AG04450 (cell line): ENCODE measurements around the gene MTHFD1L. TPM values are rescaled to one million over a fixed set of nuclear protein-coding genes. Genes with fewer than 3 reads are reported as not detected.
"Not testable (repeated sequence)": the region's sequence is repeated elsewhere in the genome, so short reads cannot be mapped to it uniquely, and the experiment has no call there.

Experiments used
- CTCF ChIA-PET: fragments of 300-600, 350-600 bp; formaldehyde crosslinking; extraction: SDS; loops from one replicate; lab custom pipeline; 2022; ENCODE audit warnings: antibody characterized with exemption, inconsistent platforms; lab: Charles Lee
- POLR2A ChIA-PET: fragments of 350-600 bp; formaldehyde crosslinking; extraction: SDS; loops from one replicate; lab custom pipeline; 2021; ENCODE audit warnings: antibody characterized with exemption, inconsistent platforms; lab: Yijun Ruan, JAX
- DNase-seq: peaks from one replicate; pipeline ENCODE4 v3.0.0-alpha.2; 2011; ENCODE audit warnings: low read depth, low spot score
- H3K27ac ChIP-seq: one replicate; pipeline ENCODE4 v1.5.1; 2012; ENCODE audit warnings: low read depth, low read length, control low read depth
- H3K27me3 ChIP-seq: one replicate; pipeline ENCODE4 v1.6.0; 2012; ENCODE audit warnings: low read length; ENCODE audit not compliant: control insufficient read depth, insufficient read depth
- H3K4me3 ChIP-seq: 2 replicates; pipeline ENCODE4 v1.5.1; 2011; ENCODE audit warnings: mild to moderate bottlenecking, low read depth, low read length, control low read depth
- H3K9me3 ChIP-seq: 2 replicates; pipeline ENCODE4 v1.5.1; 2012; ENCODE audit warnings: low read length; ENCODE audit not compliant: control insufficient read depth, insufficient read depth
- CTCF ChIP-seq: IDR thresholded peaks from 2 replicates; pipeline ENCODE4 v1.5.1; 2011; ENCODE audit warnings: low read depth, low read length, control low read depth, inconsistent platforms
- polyA plus RNA-seq: library from polyadenylated mRNA; depleted of rRNA; stranded (reverse); fragments of >200 nt; gene quantifications from 2 replicates; pipeline ENCODE4 v1.2.3, GENCODE V29; 2011

MTHFD1L gene
- polyA plus RNA-seq, 1 experiment, result 69.1 TPM

GRCh38 chr6:151110576-151110905, 245.0 kb downstream of the MTHFD1L start:
- no peak for DNase-seq
- ChIA-PET CTCF (interaction anchor here (0.9 to 2.1 kb wide), 2 partner anchors 211 to 214 kb away, joined by 3 to 13 read pairs; no protein-coding TSS in a partner anchor), POLR2A (interaction anchor here (1.4 kb wide), 1 partner anchor 86 kb away, joined by 3 read pairs; no protein-coding TSS in a partner anchor)
- Histone ChIP-seq H3K27ac (no peak overlapping the region), H3K4me3 (no peak overlapping the region), H3K9me3 (no peaks in the 10 kb centered on the region; the same call in 1 of the 2 replicates), H3K27me3 (peaks cover 29% of the 10 kb centered on the region)
- TF ChIP-seq CTCF, result no peak

- no peak for TF ChIP-seq CTCF
- ChIA-PET POLR2A (no interaction called here), CTCF (interaction anchor here (1.2 to 2.1 kb wide), 3 partner anchors 98 to 295 kb away, joined by 3 to 13 read pairs (median 5); no protein-coding TSS in a partner anchor)
- no peaks in the 10 kb centered on the region; the same call in 1 of the 2 replicates for H3K9me3 ChIP-seq
- no peak overlapping the region for H3K27ac ChIP-seq
- DNase-seq, result no peak
- no peak overlapping the region for H3K4me3 ChIP-seq
- H3K27me3 ChIP-seq, result peaks cover 29% of the 10 kb centered on the region
Measured at GRCh38 chr6:151111670-151112069, 246.2 kb downstream of the MTHFD1L start.

- DNase-seq, result no peak
- Histone ChIP-seq H3K27ac (no peak overlapping the region), H3K4me3 (no peak overlapping the region), H3K27me3 (peaks cover 29% of the 10 kb centered on the region), H3K9me3 (no peaks in the 10 kb centered on the region; the same call in 1 of the 2 replicates)
- POLR2A ChIA-PET, result no interaction called here
- TF ChIP-seq CTCF, result no peak
- CTCF ChIA-PET, result interaction anchor here (1.2 kb wide), 2 partner anchors 98 to 295 kb away, joined by 3 to 5 read pairs; no protein-coding TSS in a partner anchor
Measured at GRCh38 chr6:151112130-151112529, 246.6 kb downstream of the MTHFD1L start.

- CTCF ChIA-PET, H3K27ac ChIP-seq, H3K4me3 ChIP-seq, DNase-seq, H3K9me3 ChIP-seq, POLR2A ChIA-PET: not testable (repeated sequence)
- peaks cover 29% of the 10 kb centered on the region for H3K27me3 ChIP-seq
Measured at GRCh38 chr6:151112884-151113283, 247.4 kb downstream of the MTHFD1L start.

GRCh38 chr6:151113641-151114040, 248.1 kb downstream of the MTHFD1L start:
- no peak overlapping the region for H3K4me3 ChIP-seq
- ChIA-PET CTCF (no interaction called here), POLR2A (no interaction called here)
- no peaks in the 10 kb centered on the region; the same call in 1 of the 2 replicates for H3K9me3 ChIP-seq
- H3K27ac ChIP-seq, result no peak overlapping the region
- no peak for TF ChIP-seq CTCF
- no peak for DNase-seq
- peaks cover 29% of the 10 kb centered on the region for H3K27me3 ChIP-seq
